ENCODE results near the gene TUBGCP2. TPM values are rescaled to one million over a fixed set of nuclear protein-coding genes. Genes with fewer than 3 reads are reported as not detected.

TUBGCP2 gene, protein sequence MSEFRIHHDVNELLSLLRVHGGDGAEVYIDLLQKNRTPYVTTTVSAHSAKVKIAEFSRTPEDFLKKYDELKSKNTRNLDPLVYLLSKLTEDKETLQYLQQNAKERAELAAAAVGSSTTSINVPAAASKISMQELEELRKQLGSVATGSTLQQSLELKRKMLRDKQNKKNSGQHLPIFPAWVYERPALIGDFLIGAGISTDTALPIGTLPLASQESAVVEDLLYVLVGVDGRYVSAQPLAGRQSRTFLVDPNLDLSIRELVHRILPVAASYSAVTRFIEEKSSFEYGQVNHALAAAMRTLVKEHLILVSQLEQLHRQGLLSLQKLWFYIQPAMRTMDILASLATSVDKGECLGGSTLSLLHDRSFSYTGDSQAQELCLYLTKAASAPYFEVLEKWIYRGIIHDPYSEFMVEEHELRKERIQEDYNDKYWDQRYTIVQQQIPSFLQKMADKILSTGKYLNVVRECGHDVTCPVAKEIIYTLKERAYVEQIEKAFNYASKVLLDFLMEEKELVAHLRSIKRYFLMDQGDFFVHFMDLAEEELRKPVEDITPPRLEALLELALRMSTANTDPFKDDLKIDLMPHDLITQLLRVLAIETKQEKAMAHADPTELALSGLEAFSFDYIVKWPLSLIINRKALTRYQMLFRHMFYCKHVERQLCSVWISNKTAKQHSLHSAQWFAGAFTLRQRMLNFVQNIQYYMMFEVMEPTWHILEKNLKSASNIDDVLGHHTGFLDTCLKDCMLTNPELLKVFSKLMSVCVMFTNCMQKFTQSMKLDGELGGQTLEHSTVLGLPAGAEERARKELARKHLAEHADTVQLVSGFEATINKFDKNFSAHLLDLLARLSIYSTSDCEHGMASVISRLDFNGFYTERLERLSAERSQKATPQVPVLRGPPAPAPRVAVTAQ
- total RNA-seq (2011; cell fraction: chromatin; rRNA removed; ENCODE audit: low replicate concordance) = 97.4 and 177 TPM in 2 replicates
- total RNA-seq (2011; cell fraction: nucleolus; rRNA removed) = 93.2 and 103 TPM in 2 replicates
- 81.1 and 81.7 TPM in 2 replicates for total RNA-seq (2011; cell fraction: nucleoplasm; rRNA removed)
- total RNA-seq (2014; rRNA removed) (35.1 and 44.2 TPM in 2 replicates), total RNA-seq (2014; rRNA removed; fragmentation: Illumina TruSeq; extraction: Trizol) (21.0 and 22.1 TPM in 2 replicates), total RNA-seq (2015; rRNA removed; fragmentation: Illumina TruSeq; extraction: Trizol) (23.3 and 27.0 TPM in 2 replicates), total RNA-seq (2021) (56.6 and 56.7 TPM in 2 replicates), polyA plus RNA-seq (2011; rRNA removed) (39.3 and 45.1 TPM in 2 replicates), polyA plus RNA-seq (2014; fragmentation: Illumina TruSeq; extraction: Trizol) (28.4 and 35.5 TPM in 2 replicates), polyA plus RNA-seq (2014; fragmentation: Nextera tagmentation; extraction: Ambion mirVana) (1 to 10 TPM; 4.3 to 4.4 TPM), polyA plus RNA-seq (2014; rRNA removed) (32.0 and 33.0 TPM in 2 replicates), polyA minus RNA-seq (2011; rRNA and poly(A)+ RNA removed) (36.7 and 39.5 TPM in 2 replicates), Bru-seq, nascent RNA (percentile 72 among the genes with signal in this experiment), BruChase-seq, experiment 1, labeled RNA remaining after a 2-hour chase (percentile 63 among the genes with signal in this experiment), BruChase-seq, experiment 2, labeled RNA remaining after a 6-hour chase (percentile 68 among the genes with signal in this experiment)
- polyA plus RNA-seq (2011; cell fraction: cytosol; rRNA removed) = 33.2 and 44.0 TPM in 2 replicates
- 79.4 and 99.6 TPM in 2 replicates for polyA plus RNA-seq (2011; cell fraction: nucleus; rRNA removed)
- 29.8 and 48.0 TPM in 2 replicates for polyA plus RNA-seq (2012)
- polyA minus RNA-seq (2011; cell fraction: cytosol; rRNA and poly(A)+ RNA removed) = 29.7 and 33.5 TPM in 2 replicates
- polyA minus RNA-seq (2011; cell fraction: nucleus; rRNA and poly(A)+ RNA removed) = 35.9 and 60.8 TPM in 2 replicates
- long read RNA-seq, experiment 1, full-length matches to known transcripts = 118 of 202 reads
- long read RNA-seq, experiment 1, partial matches to known transcripts = 61 of 202 reads
- long read RNA-seq, experiment 1, other reads (novel, unspliced or antisense) = 23 of 202 reads
- long read RNA-seq, experiment 2, full-length matches to known transcripts = 37 of 67 reads
- long read RNA-seq, experiment 2, partial matches to known transcripts = 18 of 67 reads
- long read RNA-seq, experiment 2, other reads (novel, unspliced or antisense) = 12 of 67 reads
- long read RNA-seq, experiment 3, full-length matches to known transcripts = 17 of 31 reads
- long read RNA-seq, experiment 3, partial matches to known transcripts = 12 of 31 reads
- long read RNA-seq, experiment 3, other reads (novel, unspliced or antisense) = 2 of 31 reads

DNA sequence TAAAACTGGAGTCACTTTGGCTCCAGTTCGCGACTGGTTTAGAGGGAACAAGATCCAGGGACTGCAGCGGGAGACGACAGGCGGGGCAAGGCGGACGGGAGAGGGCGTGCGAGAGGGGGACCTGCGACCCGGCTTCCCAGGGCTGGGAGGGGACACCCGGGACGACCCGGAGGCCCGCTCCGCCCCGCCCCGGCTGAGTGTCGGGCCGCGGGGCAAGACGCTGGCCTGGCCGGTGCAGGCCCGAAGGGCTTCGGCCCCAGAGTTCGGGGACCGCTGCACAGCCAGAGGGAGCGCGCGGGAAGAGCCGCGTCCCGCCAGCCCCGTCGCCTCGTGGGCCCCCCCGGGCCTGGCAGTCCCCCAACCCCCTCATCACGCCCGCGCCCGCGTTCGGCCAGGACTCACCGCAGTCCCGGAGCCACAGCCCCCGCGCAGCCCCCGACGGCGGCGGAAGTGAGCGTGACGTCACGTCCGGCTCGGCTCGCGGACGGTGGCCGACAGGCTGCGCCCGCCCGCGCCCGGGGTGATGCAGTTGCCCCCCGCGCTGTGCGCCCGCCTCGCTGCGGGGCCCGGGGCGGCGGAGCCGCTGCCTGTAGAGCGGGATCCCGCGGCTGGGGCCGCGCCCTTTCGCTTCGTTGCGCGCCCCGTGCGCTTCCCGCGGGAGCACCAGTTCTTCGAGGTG, at the start of gene TUBGCP2, which contains the start of gene ZNF511:
Gene TUBGCP2, minus strand, starts transcription at position 452 of the 679 bp plus-strand sequence. CDS start 5,931 bp downstream, outside the sequence.
Gene ZNF511, plus strand, starts transcription at position 494 of the 679 bp plus-strand sequence. Its CDS starts 30 bp downstream, at position 524.
- FAIRE-seq = no peak
- DNase-seq (ENCODE audit: extremely low read depth in 1 of 4, low spot score in 3 of 4) = peak; percentile 73 to 85 (median 77)
- TSS peak; percentile 62 for BruUV-seq (replicated peaks)
- TF ChIP-seq E2F3 (CRISPR knock-in tag; IDR thresholded peaks at IDR 0.05) (0 out of 2 replicates have a peak, but pooled peaks have one; percentile 61), RBBP5 (IDR thresholded peaks at IDR 0.05; ENCODE audit: borderline replicate concordance, insufficient read depth, low read length, poor library complexity, severe bottlenecking) (peak; percentile 89), ZC3H4 (CRISPR knock-in tag; IDR thresholded peaks at IDR 0.05; ENCODE audit: borderline replicate concordance) (peak; percentile 38; the same call in 1 of the 2 replicates), HDGF (IDR thresholded peaks at IDR 0.05) (no peak)
- TF ChIP-seq, protein P1, sequence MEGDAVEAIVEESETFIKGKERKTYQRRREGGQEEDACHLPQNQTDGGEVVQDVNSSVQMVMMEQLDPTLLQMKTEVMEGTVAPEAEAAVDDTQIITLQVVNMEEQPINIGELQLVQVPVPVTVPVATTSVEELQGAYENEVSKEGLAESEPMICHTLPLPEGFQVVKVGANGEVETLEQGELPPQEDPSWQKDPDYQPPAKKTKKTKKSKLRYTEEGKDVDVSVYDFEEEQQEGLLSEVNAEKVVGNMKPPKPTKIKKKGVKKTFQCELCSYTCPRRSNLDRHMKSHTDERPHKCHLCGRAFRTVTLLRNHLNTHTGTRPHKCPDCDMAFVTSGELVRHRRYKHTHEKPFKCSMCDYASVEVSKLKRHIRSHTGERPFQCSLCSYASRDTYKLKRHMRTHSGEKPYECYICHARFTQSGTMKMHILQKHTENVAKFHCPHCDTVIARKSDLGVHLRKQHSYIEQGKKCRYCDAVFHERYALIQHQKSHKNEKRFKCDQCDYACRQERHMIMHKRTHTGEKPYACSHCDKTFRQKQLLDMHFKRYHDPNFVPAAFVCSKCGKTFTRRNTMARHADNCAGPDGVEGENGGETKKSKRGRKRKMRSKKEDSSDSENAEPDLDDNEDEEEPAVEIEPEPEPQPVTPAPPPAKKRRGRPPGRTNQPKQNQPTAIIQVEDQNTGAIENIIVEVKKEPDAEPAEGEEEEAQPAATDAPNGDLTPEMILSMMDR (IDR thresholded peaks at IDR 0.05 in 2 of 3, conservative IDR thresholded peaks at IDR 0.05 in 1 of 3; ENCODE audit: insufficient read depth in 2 of 3, low read depth in 1 of 3, low read length in 3 of 3) = peak in 1 of 3 experiments; percentile 20; a peak in 1 of 6 replicates
- TF ChIP-seq, protein P2, sequence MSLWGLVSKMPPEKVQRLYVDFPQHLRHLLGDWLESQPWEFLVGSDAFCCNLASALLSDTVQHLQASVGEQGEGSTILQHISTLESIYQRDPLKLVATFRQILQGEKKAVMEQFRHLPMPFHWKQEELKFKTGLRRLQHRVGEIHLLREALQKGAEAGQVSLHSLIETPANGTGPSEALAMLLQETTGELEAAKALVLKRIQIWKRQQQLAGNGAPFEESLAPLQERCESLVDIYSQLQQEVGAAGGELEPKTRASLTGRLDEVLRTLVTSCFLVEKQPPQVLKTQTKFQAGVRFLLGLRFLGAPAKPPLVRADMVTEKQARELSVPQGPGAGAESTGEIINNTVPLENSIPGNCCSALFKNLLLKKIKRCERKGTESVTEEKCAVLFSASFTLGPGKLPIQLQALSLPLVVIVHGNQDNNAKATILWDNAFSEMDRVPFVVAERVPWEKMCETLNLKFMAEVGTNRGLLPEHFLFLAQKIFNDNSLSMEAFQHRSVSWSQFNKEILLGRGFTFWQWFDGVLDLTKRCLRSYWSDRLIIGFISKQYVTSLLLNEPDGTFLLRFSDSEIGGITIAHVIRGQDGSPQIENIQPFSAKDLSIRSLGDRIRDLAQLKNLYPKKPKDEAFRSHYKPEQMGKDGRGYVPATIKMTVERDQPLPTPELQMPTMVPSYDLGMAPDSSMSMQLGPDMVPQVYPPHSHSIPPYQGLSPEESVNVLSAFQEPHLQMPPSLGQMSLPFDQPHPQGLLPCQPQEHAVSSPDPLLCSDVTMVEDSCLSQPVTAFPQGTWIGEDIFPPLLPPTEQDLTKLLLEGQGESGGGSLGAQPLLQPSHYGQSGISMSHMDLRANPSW (CRISPR knock-in tag; IDR thresholded peaks at IDR 0.05) = no peak

More for the DNA sequence above, at the start of gene TUBGCP2, which contains the start of gene ZNF511:
- intact Hi-C loops (cut with micrococcal nuclease) (no loop called here), in situ Hi-C loops (cut with MboI) (loop anchor here (5.0 kb wide), 2 partner anchors 61 to 166 kb away; no protein-coding TSS in a partner anchor)
- WGBS (ENCODE audit: insufficient coverage, low coverage, missing lambda C conversion rate) = 0% methylated on average over 1 of the region's 89 CpGs
- Histone ChIP-seq H3K27ac (ENCODE audit: extremely low read depth, low read depth, low read length) (peak within 1 kb of the TSS; percentile 85), H3K79me2 (ENCODE audit: control insufficient read depth, insufficient read depth, low read length) (peaks cover 55% of the 10 kb centered on the region), H4K20me1 (replicated peaks; ENCODE audit: control insufficient read depth, insufficient read depth, low read length) (no peaks in the 10 kb centered on the region), H3K4me3 (peak within 1 kb of the TSS; percentile 67), H3K9me3 (replicated peaks; ENCODE audit: control insufficient read depth, insufficient read depth, low read depth, low read length) (no peaks in the 10 kb centered on the region), H3K9ac (ENCODE audit: insufficient read depth in 1 of 2, low read depth in 2 of 2, low read length in 2 of 2) (peak within 1 kb of the TSS; percentile 75 to 96), H3K9me1 (ENCODE audit: control insufficient read depth, insufficient read depth, low read length) (no peaks in the 10 kb centered on the region), H2AFZ (ENCODE audit: low read depth, low read length) (peak within 1 kb of the TSS; percentile 90; the same call in 1 of the 2 replicates), H3K4me2 (ENCODE audit: insufficient read depth, low read length) (peak within 1 kb of the TSS; percentile 92), H3K36me3 (ENCODE audit: control insufficient read depth, insufficient read depth, low read length) (peaks cover 37% of the 10 kb centered on the region; the same call in 2 of the 3 replicates), H3K4me1 (replicated peaks in 1 of 2; ENCODE audit: control insufficient read depth in 2 of 2, insufficient read depth in 2 of 2, low read length in 2 of 2) (peaks cover 21 to 39% of the 10 kb centered on the region in 2 experiments), H3K27me3 (ENCODE audit: control insufficient read depth in 2 of 2, insufficient read depth in 2 of 2, low read length in 2 of 2) (no peaks in the 10 kb centered on the region)
- ATAC-seq = peak; percentile 78
- POLR2A ChIA-PET = interaction anchor here (0.6 to 0.9 kb wide), 2 partner anchors 8 to 30 kb away, joined by 3 to 4 read pairs; no protein-coding TSS in a partner anchor
- CTCF ChIA-PET (ENCODE audit: low intra/inter-chr PET ratio) = interaction anchor here (1.0 kb wide), 1 partner anchor 164 kb away, joined by 3 read pairs; no protein-coding TSS in a partner anchor
